Muscle of leg (tissue), 16 donors: ENCODE results near the gene H2BW1. TPM values are rescaled to one million over a fixed set of nuclear protein-coding genes. Genes with fewer than 3 reads are reported as not detected.
"Not testable (repeated sequence)": the region's sequence is repeated elsewhere in the genome, so short reads cannot be mapped to it uniquely, and the experiment has no call there.

Experiments
- DNase-seq: peaks from one replicate; pipeline ENCODE4 v3.0.0; 2013
- H3K27ac ChIP-seq: one replicate; pipeline ENCODE4 v1.5.1; 2013; ENCODE audit warnings: mild to moderate bottlenecking, low read length, control low read depth
- H3K27me3 ChIP-seq: one replicate; pipeline ENCODE4 v1.6.1; 2013; ENCODE audit warnings: low read length; ENCODE audit not compliant: control insufficient read depth, insufficient read depth
- H3K36me3 ChIP-seq: one replicate; pipeline ENCODE4 v1.6.1; 2013; ENCODE audit warnings: low read length; ENCODE audit not compliant: control insufficient read depth, insufficient read depth
- H3K4me1 ChIP-seq: one replicate; pipeline ENCODE4 v1.6.1; 2013; ENCODE audit warnings: low read length; ENCODE audit not compliant: control insufficient read depth, insufficient read depth
- H3K4me3 ChIP-seq: one replicate; pipeline ENCODE4 v1.5.1; 2013; ENCODE audit warnings: low read length, control low read depth
- H3K9me3 ChIP-seq: replicated peaks from 2 replicates; pipeline ENCODE4 v1.6.1; 2013; ENCODE audit warnings: low read depth, low read length; ENCODE audit not compliant: control insufficient read depth
- WGBS: methylation state at CpG from one replicate; pipeline ENCODE4 v1.1.5; 2013; ENCODE audit warnings: missing lambda C conversion rate; ENCODE audit not compliant: insufficient coverage; 5-methylcytosine and 5-hydroxymethylcytosine counted together
- long read RNA-seq, 11 donors: transcript quantifications; one replicate each; lab custom pipeline, GENCODE V29; 2026
- polyA plus RNA-seq, 8 donors: library from polyadenylated mRNA; unstranded; fragments of 120-200 nt; gene quantifications; one replicate each; pipeline versions ENCODE4 v1.2.1 to v1.2.3, GENCODE V29; 2013; ENCODE audit warnings: inconsistent platforms in 1 of 8, low replicate concordance in 1 of 8; ENCODE audit not compliant: insufficient read length in 8 of 8, insufficient read depth in 1 of 8
- total RNA-seq: library from RNA; stranded (reverse); fragments of 120-200 nt; gene quantifications from one replicate; pipeline ENCODE4 v1.2.4, GENCODE V29; 2013

Gene H2BW1, protein sequence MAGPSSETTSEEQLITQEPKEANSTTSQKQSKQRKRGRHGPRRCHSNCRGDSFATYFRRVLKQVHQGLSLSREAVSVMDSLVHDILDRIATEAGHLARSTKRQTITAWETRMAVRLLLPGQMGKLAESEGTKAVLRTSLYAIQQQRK
- not detected for total RNA-seq
- not detected for polyA plus RNA-seq
- long read RNA-seq, donor 1 = 0 reads
- long read RNA-seq, donor 2 = 0 reads
- long read RNA-seq, donor 3 = 0 reads
- long read RNA-seq, donor 4 = 0 reads
- long read RNA-seq, donor 5 = 0 reads
- long read RNA-seq, donor 6 = 0 reads
- long read RNA-seq, donor 7 = 0 reads
- long read RNA-seq, donor 8 = 0 reads
- long read RNA-seq, donor 9 = 0 reads
- long read RNA-seq, donor 10 = 0 reads
- long read RNA-seq, donor 11 = 0 reads

DNA sequence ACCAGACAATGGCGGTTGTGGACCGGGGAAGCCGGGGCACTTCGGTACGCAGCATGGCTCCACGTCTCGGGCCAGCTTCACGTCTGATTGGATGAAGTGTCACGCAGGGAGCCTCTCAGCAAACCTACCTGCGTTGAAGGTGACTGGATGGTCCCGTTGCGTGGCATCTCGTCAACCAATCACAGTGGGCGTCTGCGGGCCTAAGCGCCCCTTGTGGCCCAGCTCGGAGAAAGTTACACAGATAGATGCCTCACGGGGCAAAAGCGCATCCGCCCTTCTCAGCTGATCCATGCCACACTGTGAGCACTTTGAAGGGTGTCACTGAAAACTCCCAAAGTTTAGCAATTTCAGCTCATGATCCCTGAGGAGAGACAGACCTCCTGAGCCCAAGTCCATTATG lies at the start of gene H2BW1:
H2BW1 (minus strand) TSS at position 103 of the 400 bp plus-strand sequence. CDS start 132 bp downstream, outside the sequence.
- H3K9me3 ChIP-seq = no peaks in the 10 kb centered on the region
- 86% methylated on average over 20 of the region's 20 CpGs for WGBS
- no peaks in the 10 kb centered on the region for H3K36me3 ChIP-seq
- no peak within 1 kb of the TSS for H3K27ac ChIP-seq
- H3K4me3 ChIP-seq = no peak within 1 kb of the TSS
- no peaks in the 10 kb centered on the region for H3K4me1 ChIP-seq
- H3K27me3 ChIP-seq = peaks cover 17% of the 10 kb centered on the region
- no peak for DNase-seq

DNA sequence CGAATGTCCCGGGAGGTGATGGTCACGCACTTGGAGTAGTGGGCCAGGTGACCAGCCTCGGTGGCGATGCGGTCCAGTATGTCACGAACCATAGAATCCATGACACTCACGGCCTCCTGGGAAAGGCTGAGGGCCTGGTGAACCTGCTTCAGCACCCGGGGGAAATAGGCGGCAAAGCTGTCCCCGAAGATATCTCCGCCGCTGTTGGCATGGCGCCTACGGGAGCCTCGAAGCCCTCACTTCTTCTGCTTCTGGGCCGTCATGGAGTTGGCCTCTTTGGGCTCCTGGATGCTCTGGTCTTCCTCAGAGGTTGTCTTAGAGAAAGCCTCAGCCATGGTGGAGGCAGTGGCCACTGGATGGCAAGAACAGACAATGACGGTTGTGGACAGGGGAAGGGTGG lies 49.1 kb upstream of the H2BW1 start:
- WGBS = no CpG with 5 or more reads among the region's 18 CpGs
- not testable (repeated sequence) for H3K36me3 ChIP-seq, H3K27ac ChIP-seq, H3K4me3 ChIP-seq, DNase-seq, H3K4me1 ChIP-seq, H3K27me3 ChIP-seq, H3K9me3 ChIP-seq

DNA sequence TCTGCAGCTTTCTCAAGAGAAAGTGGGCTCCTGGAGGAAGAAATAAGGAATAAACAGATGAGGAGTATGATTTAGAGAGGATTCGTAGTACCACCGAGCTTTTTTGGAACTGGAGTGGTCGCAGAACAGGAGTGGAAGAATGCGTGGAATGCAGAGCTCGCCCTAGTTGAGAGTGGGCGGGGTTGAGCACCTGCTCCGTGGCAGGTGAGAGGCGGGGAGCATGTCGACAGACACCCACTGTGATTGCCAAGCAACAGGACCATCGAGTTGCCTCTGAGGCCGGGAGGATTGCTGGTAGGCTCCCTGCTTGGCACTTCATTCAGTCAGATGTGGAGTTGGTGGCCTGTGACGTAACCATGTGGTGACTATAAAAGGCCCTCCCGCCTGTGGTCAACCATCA lies 41.4 kb upstream of the H2BW1 start:
- H3K27ac ChIP-seq, H3K4me3 ChIP-seq, H3K36me3 ChIP-seq, H3K4me1 ChIP-seq, H3K27me3 ChIP-seq, H3K9me3 ChIP-seq, DNase-seq: not testable (repeated sequence)
- WGBS = no CpG with 5 or more reads among the region's 13 CpGs

DNA sequence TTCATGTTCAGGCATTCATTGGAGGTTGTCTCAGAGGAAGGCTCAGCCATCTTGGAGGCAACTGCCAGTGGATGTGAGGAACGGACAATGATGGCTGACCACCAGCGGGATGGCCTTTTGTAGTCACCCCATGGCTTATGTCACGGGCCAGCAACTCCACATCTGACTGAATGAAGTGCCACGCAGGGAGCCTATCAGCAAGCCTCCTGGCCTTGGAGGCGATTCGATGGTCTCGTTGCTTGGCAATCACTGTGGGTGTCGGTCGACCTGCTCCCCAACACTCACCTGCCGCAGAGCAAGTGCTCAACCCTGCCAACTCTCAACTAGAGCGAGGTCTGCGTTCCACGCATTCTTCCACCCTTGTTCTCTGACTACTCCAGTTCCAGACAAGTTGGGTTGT lies 33.7 kb upstream of the H2BW1 start:
- WGBS = 84% methylated on average over 13 of the region's 13 CpGs
- H3K4me3 ChIP-seq = no peak overlapping the region
- no peak overlapping the region for H3K27ac ChIP-seq
- no peaks in the 10 kb centered on the region for H3K9me3 ChIP-seq
- peaks cover 16% of the 10 kb centered on the region for H3K27me3 ChIP-seq
- no peaks in the 10 kb centered on the region for H3K36me3 ChIP-seq
- no peaks in the 10 kb centered on the region for H3K4me1 ChIP-seq
- no peak for DNase-seq

DNA sequence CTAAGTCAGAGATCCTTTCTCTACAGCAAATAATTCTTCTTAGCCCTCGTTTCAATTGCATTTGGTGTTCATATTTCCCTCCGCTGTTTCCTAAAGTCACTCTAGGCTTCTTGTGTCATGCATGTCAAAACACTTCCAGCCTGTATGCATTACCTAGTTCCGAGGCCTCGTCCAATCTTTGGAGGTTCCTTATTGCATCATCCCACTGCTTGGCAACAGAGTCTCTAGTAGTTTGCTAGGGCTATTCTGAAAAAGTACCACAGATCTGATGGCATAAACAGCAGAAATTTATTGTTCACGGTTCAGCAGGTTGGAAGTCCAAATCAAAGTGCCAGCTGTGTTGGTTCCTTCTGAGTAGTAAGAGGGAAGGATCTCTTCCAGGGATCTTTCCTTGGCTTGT lies 32.1 kb upstream of the H2BW1 start:
- Histone ChIP-seq H3K4me1 (no peaks in the 10 kb centered on the region), H3K36me3 (no peaks in the 10 kb centered on the region), H3K9me3 (no peaks in the 10 kb centered on the region), H3K4me3 (no peak overlapping the region), H3K27me3 (peaks cover 16% of the 10 kb centered on the region), H3K27ac (no peak overlapping the region)
- 82% methylated on average over 5 of the region's 5 CpGs for WGBS
- DNase-seq = no peak

DNA sequence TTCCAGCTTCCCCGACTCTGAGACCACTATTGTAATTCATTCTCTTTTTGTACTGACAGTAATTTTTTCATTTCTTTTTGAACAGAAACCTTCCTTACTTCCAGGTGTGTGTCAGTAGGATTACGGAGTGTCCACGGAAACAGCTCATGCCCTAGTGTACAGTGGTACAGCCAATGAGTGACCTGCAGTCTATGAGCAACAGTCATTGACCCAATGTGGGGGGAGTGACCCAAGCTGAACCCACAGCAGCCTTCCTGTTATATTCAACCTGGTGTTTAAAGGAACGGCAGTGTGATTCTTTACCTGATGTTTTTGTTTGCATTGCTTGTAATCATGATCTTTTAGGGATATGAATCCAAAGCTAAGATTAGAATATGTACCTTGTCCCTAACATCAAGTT lies 27.5 kb upstream of the H2BW1 start:
- no CpG with 5 or more reads among the region's 4 CpGs for WGBS
- Histone ChIP-seq H3K27me3 (peaks cover 13% of the 10 kb centered on the region), H3K27ac (no peak overlapping the region), H3K36me3 (no peaks in the 10 kb centered on the region), H3K4me1 (no peaks in the 10 kb centered on the region), H3K9me3 (no peaks in the 10 kb centered on the region), H3K4me3 (no peak overlapping the region)
- no peak for DNase-seq

DNA sequence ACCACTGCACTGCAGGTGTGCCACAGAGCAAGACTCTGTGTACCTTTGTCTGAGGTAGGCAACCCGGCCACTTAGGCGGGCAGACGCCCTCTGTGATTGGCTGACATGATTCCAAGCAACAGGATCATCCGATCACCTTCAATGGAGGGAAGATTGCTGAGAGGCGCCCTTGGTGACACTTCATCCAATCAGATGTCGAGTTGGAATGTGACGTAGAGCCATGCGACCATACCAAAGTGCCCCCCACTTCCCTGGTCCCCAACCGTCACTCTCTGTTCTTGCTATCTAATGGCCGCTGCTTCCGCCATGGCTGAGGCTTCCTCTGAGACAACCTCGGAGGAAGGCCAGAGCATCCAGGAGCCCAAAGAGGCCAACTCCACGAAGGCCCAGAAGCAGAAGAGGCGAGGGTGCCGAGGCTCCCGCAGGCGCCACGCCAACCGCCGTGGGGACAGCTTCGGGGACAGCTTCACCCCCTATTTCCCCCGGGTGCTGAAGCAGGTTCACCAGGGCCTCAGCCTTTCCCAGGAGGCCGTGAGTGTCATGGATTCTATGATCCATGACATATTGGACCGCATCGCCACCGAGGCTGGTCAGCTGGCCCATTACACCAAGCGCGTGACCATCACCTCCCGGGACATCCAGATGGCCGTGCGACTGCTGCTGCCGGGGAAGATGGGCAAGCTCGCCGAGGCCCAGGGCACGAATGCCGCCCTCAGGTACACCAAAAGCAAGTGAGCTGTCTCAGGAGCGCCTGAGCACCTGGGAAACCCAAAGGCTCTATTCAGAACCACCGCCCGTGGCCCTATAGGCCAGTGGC lies 26.4 kb upstream of the H2BW1 start, which contains the start of gene H2BW2:
H2BW2 (plus strand) TSS at position 268 of the 817 bp plus-strand sequence; CDS start at position 307, 39 bp downstream.
- no peaks in the 10 kb centered on the region for H3K9me3 ChIP-seq
- no peak within 1 kb of the TSS for H3K4me3 ChIP-seq
- peaks cover 13% of the 10 kb centered on the region for H3K27me3 ChIP-seq
- H3K36me3 ChIP-seq = no peaks in the 10 kb centered on the region
- no peak for DNase-seq
- no peak within 1 kb of the TSS for H3K27ac ChIP-seq
- no peaks in the 10 kb centered on the region for H3K4me1 ChIP-seq
- 88% methylated on average over 37 of the region's 39 CpGs for WGBS

DNA sequence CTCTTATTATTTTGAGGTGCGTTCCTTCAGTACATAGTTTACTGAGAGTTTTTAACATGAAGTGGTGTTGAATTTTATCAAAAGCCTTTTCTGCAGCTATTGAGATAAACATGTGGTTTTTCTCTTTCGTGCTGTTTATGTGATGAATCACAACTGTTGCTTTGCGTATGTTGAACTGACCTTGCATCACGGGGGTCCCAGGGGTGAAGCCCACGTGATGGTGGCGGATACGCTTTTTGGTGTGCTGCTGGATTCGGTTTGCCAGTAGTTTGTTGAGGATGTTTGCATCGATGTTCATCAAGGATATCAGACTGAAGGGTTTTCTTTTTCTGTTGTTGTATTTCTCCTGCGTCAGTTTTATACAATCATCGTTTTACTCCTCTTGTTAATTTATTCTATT lies 4.6 kb upstream of the H2BW1 start:
- H3K9me3 ChIP-seq = no peaks in the 10 kb centered on the region
- no peak overlapping the region for H3K27ac ChIP-seq

DNA sequence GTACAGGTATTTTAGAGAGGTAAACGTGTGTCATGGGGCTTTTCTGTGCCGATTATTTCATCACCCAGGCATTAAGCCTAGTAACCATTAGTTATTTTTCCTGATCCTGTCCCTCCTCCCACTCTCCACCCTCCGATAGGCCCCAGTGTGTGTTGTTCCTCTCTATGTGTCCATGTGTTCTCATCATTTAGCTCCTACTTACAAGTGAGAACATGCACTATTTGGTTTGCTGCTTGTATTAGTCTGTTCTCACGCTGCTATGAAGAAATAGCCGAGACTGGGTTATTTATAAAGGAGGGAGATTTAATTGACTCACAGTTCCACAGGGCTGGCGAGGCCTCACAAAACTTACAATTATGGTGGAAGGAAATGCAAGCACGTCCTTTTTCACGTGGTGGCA lies 2.1 kb upstream of the H2BW1 start:
- 51% methylated on average over 4 of the region's 8 CpGs for WGBS
- peaks cover 19% of the 10 kb centered on the region for H3K27me3 ChIP-seq

More for the DNA sequence above, 4.6 kb upstream of the H2BW1 start:
- Histone ChIP-seq H3K36me3 (no peaks in the 10 kb centered on the region), H3K4me1 (no peaks in the 10 kb centered on the region), H3K27me3 (peaks cover 15% of the 10 kb centered on the region), H3K4me3 (no peak overlapping the region)
- 75% methylated on average over 5 of the region's 11 CpGs for WGBS
- no peak for DNase-seq

DNA sequence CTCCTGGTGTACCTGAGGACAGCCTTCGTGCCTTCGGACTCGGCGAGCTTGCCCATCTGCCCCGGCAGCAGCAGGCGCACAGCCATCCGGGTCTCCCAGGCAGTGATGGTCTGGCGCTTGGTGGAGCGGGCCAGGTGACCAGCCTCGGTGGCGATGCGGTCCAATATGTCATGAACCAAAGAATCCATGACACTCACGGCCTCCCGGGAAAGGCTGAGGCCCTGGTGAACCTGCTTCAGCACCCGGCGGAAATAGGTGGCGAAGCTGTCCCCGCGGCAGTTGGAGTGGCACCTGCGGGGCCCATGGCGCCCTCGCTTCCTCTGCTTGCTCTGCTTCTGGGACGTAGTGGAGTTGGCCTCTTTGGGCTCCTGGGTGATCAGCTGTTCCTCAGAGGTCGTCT lies 350 bp downstream of the H2BW1 start:
- no peak overlapping the region for H3K27ac ChIP-seq
- peaks cover 16% of the 10 kb centered on the region for H3K27me3 ChIP-seq
- no peaks in the 10 kb centered on the region for H3K4me1 ChIP-seq
- DNase-seq = no peak
- H3K36me3 ChIP-seq = no peaks in the 10 kb centered on the region
- no peak overlapping the region for H3K4me3 ChIP-seq
- WGBS = 89% methylated on average over 24 of the region's 24 CpGs
- H3K9me3 ChIP-seq = no peaks in the 10 kb centered on the region

More for the DNA sequence above, 2.1 kb upstream of the H2BW1 start:
- not testable (repeated sequence) for H3K4me3 ChIP-seq, H3K36me3 ChIP-seq, H3K4me1 ChIP-seq, DNase-seq, H3K9me3 ChIP-seq, H3K27ac ChIP-seq
